ENCODE measurements around the gene GRWD1.

DNA sequence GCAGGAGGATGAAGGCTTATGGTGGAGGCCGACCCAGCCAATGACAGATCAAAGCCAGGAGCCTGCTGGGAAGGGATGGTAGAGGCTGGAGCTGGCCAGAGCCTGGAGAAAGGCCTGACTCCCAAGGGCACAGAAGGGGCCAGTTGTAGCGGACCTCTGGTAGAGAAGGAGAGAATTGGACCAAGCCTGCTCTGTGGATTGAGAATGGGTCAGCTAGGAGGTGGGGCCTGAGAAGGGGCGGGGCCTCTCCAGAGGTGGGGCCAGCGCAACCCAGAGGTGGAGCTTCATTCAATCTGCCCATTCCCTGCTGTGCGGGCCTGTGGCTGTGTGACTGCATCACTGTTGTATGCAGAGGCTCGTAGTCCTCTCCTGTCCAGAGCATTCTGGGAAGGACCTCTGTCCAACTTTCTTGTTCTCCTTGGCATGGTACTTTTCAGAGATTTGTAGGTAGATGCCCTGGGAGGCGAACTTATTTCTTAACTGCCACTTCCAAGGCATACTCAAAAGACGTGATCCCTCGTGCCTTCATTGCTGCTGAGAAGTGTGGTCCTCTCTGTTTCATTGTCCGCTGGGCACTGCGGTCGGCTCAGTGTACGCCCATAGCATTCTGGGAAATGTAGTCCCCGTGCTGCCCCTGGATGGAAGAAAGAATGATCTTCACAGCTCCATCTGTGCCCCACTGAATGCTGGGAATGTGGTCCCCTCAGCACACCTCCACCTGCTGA is 45.6 kb upstream of the GRWD1 start:
- TF ChIP-seq CTCF (IDR thresholded peaks at IDR 0.05 in 8 of 11, conservative IDR thresholded peaks at IDR 0.05 in 3 of 11), result no peak
- TF ChIP-seq POLR2AphosphoS5 (IDR thresholded peaks at IDR 0.05), result no peak
